UCSD-AML1 (cell line): ENCODE measurements around the gene ROBO2.
A peak's percentile ranks its signal among the peaks of the same experiment; 100 is the strongest.

ENCODE experiments used
- DNase-seq: peaks from one replicate; lab custom pipeline; 2025; ENCODE audit not compliant: unreplicated experiment; lab: John Stamatoyannopoulos, UW

ROBO2 gene

DNA sequence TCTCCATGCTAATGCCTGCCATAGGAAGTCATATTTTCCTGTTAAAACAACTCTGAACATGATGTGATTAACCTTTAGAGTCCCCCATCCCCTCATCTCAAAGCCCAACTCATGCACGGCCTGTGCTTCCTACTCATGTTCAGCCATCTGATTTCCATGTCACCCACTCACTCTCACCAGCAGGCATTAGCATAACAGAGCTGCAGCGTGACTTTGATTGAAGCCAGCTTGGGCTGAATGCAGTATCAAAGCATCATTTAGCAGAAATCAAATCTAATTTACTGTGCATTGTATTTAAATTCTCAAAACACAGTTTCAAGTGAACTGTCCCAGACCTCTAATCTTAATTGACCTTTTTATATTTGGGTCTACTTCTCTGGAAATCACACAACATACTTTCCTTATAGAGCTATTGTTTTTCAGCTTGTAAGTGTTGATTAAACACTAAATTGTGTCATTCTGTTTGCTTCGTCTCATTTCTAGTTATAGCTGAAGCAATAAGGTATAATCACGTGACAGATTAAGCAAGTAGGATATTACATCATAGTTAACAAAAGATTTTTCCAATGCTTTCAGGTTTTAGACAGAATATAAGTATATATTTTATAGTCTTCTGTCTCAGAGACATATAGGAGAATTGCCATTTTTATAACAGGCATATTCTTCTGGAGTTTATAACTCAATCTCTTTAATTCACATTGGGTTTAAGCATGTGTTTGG, 501.5 kb downstream of the ROBO2 start:
- no peak for DNase-seq

DNA sequence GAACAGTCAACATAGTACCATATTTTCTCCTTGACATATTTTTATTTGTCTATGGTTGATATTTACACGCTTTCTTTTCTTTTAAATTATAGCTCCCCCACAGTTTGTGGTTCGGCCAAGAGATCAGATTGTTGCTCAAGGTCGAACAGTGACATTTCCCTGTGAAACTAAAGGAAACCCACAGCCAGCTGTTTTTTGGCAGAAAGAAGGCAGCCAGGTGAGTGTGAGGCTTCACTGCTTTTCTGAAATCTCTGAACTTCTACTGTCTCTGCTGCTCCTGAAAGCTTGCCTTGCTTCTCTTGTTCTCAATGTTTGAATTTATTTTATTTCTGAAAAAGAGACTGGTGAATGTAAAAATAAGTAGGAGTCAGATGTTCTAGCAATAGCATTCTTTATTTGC, 506.3 kb downstream of the ROBO2 start:
- no peak for DNase-seq

DNA sequence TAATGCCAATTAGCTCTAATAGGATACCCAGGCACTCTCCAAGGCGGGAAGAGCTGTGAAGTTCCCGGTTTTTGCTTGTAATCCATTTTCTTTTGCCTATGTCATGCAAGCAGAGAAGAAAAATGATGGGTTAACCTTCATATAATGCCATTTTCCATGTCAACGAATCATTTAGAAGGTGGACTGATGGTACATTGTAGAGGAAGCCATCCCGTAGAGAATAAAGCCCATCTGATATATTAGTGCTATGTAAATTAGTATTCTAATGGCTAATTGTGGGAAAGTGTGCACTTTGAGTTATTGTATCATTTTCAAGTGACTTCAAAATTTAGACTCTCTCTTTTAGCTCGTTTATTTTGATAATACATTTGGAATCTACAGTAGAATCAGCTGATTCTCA, 509.1 kb downstream of the ROBO2 start:
- no peak for DNase-seq

DNA sequence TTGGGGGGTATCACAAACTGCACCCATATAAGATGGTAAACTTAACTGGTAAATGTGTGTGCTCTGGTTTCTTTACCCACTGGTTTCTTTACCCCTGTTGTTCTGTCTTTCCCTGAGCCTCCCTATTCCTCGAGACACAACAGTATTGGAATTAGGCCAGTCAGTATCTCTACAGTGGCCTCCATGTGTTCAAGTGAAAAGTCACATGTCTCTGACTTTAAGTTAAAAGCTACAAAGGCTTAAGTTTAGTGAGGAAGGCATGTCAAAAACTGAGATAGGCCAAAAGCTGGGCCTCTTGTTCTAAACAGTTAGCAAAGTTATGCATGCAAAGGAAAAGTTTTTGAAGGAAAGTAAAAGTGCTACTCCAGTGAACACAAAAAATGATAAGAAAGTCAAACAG, 513.3 kb downstream of the ROBO2 start:
- DNase-seq, result no peak

DNA sequence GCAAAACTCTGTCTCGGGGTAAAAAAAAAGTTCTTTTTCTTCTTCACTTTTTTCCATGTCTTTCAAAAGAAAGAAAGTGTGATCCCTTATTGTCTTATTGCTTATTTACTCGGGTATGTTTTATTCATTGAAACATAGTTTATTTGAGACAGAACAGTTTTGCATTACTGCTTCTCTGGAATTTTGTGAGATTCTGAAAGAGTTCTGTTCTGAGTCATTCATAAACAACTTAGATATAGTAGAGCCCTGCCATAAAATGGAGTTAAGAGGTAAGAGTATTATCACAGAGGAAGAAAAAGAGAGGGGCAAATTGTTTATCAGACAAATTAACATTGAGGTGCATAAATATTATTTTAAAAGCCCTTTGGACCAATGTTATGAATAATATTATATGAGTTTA, 522.2 kb downstream of the ROBO2 start:
- DNase-seq, result no peak

DNA sequence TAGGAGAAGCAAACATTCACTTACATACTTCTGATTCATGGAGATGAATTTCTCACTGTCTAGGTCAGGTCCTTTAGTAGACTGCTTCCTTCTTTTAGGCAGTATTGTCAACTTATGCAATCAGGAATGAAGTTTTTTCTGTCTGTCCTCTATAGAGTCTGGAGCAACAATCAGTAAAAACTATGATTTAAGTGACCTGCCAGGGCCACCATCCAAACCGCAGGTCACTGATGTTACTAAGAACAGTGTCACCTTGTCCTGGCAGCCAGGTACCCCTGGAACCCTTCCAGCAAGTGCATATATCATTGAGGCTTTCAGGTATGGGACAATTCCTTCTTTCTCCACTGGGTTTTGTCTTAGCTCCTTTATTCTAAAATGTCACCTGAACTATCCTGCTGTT, 523.1 kb downstream of the ROBO2 start:
- peak; percentile 2 for DNase-seq

DNA sequence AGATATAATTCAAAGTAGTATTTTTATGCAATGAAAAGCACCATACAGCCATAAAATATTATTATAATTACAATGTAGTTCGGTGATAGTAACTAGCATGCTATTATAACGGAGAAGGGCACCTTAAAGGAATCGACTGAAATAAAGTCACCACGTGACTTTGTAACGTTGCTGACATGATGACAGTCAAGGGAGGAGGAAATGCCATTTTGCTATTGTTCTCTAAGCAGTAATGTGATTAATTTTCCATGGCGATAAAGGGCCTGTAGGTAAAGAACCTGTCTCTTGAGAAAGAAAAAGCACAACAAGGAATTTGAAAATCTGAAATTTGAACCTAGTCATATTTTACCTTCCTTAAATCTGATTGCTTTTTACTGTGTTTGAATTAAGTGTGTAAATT, 526.2 kb downstream of the ROBO2 start:
- DNase-seq, result no peak

DNA sequence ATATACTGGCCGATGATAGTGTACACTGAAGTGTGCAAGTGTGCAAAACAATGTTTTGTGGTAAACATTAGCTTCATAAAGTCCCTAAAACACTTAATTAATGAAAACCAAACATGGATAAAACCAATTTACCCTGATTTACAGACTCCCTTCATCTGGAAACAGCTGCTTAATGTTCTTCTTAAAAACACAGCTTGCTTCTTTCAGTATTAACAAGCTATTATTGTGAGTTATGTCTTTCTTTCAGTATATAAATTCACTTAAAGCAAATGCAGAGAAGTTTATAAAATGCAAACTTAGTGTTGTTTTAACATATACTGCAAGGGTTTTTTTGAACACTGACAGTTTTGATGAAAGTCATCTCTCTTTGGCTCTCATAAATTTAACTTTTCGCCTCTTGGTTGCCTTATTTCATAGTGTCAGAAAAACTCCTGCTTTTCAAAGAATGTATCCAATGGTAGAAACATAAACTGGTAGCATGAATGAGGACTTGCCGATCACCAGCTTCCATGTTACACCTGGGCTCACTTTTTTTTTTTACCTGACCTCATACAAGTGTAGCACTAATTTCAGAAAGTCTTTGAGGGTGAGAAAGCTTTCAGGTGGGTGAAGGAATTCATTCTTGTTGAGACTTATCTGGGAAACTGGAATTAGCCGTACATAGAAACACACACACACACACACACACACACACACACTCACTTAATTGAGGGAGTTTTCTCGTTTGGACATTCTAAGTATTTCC, 532.2 kb downstream of the ROBO2 start:
- DNase-seq, result no peak

DNA sequence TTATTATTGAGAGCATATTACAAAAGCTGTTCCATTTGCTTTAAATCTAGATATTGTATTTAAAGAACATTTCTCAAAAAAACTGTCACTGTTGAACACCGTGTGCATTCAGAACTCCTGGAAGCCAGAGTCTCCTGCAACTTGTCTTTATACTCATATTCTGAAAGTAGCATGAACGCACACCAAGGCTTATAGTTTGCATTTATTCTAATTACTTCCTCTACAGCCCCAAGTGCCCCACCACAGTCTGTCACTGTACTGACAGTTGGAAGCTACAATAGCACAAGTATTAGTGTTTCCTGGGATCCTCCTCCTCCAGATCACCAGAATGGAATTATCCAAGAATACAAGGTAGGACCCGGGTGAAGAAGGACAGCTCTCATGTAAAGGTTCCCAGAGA, 537.4 kb downstream of the ROBO2 start:
- no peak for DNase-seq

DNA sequence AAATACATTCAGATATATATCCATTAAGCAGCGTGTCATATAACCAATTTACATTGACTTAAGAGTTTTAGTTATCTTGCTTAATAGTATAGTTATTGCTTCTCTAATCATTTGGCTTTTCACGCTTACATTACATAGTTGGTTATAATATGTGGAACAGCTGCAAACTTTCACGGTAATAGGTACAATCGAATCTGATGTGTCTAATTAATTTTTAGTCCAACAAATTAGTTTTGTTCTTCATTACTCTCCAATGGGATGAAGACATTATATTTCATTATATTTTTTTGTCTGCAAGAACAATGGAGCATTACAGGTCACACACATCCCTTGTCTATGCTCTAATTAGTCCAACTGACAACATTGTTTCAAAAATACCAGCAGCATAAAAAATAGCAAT, 546.3 kb downstream of the ROBO2 start:
- no peak for DNase-seq

DNA sequence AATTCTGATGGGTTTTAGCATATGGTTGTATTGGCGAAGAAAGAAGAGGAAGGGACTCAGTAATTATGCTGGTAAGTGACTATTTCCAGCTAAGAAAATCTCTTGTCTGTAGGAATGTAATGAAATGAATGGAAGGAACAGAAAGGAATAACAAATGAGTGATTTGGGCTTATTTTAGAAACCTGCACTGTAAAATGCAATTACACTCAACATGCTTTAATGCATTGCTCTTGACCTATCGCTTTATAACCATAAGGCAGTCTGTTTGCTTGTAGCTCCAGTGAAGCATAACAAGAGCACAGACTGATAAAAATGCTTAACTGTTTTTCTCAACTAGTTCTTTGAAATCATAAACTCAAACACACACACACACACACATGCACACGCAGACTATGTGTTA, 549.0 kb downstream of the ROBO2 start:
- DNase-seq, result no peak

DNA sequence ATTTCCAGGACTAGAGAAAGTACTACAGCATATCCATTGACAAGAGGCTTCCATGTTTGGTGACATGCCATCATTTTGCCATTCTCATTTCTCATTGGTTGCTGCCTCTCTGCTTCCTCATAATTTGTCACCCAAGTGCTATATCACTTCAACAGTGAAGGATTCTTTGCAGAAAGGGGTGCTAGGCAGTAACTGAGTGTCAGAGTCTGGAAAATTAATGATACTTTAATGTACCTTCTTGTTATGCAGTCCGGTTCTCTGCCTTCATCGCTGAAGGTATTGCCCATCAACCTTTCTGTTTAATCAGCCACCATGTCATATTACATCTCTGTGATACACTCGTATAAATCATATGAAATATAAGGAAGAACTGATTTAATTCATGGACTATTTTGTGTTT, 550.3 kb downstream of the ROBO2 start:
- DNase-seq, result no peak

DNA sequence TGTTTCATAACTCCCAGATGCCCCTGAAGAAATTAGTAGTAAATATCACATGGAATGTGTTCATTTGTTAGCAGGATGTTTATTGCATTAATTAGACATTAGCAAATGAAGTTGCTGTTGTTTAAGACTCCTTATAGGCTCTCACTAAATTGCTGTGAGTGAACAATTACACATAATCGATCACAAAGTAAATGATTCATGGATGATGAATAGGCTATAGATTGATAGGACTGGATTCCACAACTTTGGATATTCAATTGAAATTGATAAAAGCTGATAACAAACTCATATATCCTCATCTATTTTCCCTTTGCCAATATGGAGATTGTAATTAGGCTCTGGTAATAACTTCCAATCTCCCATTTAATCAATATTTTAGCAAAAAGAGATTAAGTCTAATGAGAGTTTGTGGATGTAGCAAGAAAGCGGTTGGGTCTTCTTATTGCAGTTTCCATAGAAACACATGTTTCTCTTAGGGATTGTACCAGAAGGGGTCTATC, 555.5 kb downstream of the ROBO2 start:
- DNase-seq, result no peak

DNA sequence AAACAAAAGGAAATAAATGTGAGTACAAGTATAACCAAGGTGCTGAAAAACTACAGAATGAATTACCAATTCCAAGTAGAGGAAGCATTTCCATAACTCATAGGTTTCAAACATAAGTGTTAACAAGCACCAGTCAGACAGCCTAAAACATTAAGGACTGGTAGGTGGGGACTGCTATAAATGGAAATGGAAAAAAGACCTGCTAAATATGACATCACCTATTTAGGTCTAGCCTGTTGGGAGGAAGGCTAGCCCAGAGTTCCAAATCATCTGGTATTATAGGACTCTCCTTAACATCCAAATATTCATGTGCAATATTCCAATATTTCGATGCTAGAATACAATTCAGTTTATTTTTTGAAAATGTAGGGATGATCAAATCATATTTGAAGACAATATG, 560.0 kb downstream of the ROBO2 start:
- DNase-seq, result no peak

DNA sequence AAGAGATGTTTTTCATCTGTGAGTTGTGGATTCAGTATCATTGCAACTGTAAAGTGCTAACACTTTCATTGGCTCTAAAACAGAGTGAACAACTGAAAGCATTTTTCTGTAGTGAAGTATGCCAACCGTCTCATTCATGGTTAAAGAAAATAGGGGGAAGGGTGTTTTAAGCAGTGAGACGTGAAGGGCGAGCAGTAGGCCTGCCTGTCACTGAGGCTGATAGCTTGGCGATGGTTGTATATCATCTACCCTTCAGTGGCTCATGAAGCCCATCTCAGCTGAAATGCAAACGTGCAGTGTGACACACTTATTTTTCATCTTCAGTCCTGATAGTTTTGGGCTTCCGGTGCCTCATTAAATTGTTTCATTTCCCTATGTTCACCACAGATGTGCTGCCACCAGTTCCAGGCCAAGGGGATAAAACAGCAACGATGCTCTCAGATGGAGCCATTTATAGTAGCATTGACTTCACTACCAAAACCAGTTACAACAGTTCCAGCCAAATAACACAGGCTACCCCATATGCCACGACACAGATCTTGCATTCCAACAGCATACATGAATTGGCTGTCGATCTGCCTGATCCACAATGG, 562.0 kb downstream of the ROBO2 start:
- DNase-seq, result no peak

DNA sequence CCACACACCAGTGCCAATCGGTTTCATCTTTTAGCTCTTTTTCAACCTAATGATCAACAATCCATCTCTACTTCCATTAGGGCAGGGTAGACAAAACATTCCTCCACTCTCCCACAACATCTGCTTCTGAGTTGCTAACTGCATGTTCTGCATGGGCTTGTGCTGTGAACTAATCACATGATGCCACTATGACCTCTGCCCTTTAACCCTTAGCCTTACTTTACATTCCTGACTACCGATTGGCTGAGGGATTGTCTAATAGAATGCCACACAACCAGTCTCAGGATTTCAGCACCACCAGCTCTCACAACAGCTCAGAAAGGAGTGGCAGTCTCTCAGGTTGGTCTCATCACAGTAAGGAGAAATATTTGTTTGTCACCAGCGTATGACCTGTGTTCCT, 562.8 kb downstream of the ROBO2 start:
- no peak for DNase-seq

DNA sequence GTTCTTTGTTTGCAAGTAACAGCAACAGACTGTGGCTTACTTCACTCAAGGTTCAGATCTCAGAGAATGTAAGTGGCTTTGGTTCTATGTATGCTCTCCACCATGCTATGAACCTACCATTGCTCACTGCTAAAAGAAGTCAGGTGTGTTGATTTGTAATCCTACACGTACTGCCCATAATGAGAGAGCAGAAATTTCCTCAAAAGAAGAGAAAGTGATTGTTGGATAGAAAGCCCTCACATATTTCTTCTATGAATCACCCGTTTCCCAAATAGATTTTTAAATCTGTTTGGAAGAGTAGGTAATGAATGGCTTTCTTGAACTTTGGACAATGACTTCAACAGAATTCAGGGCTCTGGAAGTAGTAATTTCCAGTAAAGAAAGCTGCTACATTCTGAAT, 565.4 kb downstream of the ROBO2 start:
- DNase-seq, result no peak

DNA sequence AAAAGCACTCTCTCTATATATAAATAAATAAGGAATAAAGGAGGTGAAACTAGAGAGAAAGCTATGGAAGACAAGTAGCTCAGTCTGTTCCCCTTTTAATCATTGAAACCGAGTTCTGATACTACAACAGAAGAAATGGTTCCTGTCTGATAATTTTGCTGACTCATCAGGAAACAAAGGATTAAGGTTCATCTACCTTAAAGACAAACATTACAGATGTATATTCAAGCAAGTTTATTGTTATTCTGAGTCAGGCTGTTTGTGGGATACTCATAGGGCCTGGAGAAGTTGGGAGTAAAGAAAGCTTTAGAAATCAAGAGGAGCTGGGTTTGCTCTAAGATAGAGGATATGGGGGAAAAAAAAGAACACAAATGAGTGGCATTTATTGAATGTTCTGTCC, 566.0 kb downstream of the ROBO2 start:
- DNase-seq, result no peak

DNA sequence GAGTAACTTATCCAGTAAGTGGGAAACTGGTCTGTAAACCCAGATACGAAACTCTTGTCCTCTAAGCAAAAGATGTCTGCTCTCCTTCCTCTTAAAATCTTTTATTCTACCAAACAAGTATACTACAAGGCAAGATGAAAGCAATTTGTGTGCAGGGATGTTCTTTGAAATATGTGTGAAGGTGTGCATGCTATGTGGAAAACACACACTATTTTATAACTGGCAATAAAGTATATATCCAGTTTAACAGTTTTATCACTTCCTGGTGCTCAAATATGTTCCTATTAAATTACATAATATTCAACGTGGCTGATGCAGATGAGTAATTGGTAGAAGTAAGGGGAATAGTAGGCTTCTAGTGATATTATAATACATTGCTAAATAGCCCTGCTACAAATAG, 566.5 kb downstream of the ROBO2 start:
- no peak for DNase-seq

DNA sequence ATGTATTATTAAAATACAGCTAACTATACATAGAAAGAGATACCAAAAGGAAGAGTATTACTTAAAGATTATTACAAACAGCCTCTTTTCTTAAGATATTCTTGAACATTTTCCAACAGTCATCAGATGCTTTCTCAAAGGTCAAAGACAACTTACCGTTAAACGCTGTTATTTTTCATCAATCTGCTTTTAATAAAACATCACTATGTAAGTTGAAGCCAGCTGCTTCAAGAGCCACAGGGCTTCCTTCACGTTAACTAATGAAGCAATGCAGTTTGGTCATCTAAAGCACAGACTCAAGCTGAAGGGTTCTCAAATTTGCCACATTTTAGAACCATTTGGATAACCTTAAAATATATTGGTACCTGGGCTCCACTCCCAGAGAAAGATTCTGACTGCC, 578.8 kb downstream of the ROBO2 start:
- no peak for DNase-seq

DNA sequence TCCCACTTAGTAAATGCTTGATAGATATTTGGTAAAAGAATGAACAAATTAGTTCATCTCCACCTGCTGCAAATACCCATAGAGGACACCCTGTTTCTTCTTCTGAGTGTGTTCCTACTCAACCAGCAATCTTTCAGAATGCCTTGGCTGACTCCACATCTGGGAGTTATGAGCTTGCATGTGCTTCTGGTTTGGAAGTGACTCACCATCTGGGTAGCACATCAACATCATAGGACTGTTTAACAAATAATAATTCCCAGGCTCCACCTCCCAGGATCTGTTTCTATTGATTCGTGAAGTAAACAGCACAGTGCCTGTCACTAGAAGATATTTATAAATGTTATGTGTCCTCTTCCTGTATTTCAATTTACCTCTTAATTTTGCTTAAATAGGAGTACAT, 580.1 kb downstream of the ROBO2 start:
- no peak for DNase-seq

DNA sequence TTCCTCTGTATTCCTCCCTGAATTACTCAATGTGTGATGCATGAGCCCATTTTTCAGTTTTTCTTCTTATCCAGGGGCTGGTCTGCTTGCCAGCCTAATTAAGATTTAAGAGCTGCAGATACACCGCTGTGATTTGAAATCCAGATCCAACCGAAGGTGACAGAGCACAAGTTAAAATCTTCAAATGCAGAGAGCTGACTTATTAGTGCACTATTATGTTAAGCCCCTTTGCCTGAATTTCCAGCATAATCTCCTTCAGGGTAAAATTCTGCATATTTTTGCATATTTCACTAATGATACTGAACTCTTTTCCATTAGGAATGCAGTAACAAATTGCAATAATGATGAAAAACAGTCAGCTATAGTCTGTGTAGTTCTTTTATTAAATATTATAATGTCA, 583.6 kb downstream of the ROBO2 start:
- no peak for DNase-seq
